A673 (cell line): ENCODE results near the gene PHF12. TPM values are rescaled to one million over a fixed set of nuclear protein-coding genes. Genes with fewer than 3 reads are reported as not detected.

Experiments used
- BruUV-seq: library from RNA; stranded (reverse); fragments of 400-500 nt; replicated peaks from 2 replicates; lab custom pipeline; 2021; lab: Mats Ljungman, UMichigan
- CTCF ChIA-PET: fragments of 300-600 bp; sonication (Branson Sonifier 250); formaldehyde crosslinking; loops from one replicate; lab custom pipeline; 2022; ENCODE audit warnings: antibody characterized with exemption; lab: Charles Lee
- POLR2A ChIA-PET: fragments of 300-600 bp; sonication (Branson Sonifier 250); formaldehyde crosslinking; loops from one replicate; lab custom pipeline; 2022; ENCODE audit warnings: antibody characterized with exemption; ENCODE audit not compliant: low non-redundant PET; lab: Charles Lee
- DNase-seq: peaks from one replicate; pipeline ENCODE4 v3.0.0-alpha.2; 2015; ENCODE audit warnings: low spot score
- H3K27ac ChIP-seq: fragments of 200-600 bp; sonication (generic); 2 replicates; pipeline ENCODE4 v1.5.1; 2016; ENCODE audit warnings: mixed run types, low read depth, mild to moderate bottlenecking, mixed read lengths, antibody characterized with exemption, low read length; ENCODE audit not compliant: poor library complexity, severe bottlenecking
- H3K27me3 ChIP-seq: fragments of 200-600 bp; sonication (generic); replicated peaks from 2 replicates; pipeline ENCODE4 v1.6.1; 2017; ENCODE audit warnings: mixed run types, low read depth, mild to moderate bottlenecking, mixed read lengths, antibody characterized with exemption, low read length; ENCODE audit not compliant: insufficient read depth, poor library complexity
- H3K36me3 ChIP-seq: fragments of 200-600 bp; sonication (generic); 2 replicates; pipeline ENCODE4 v1.6.1; 2016; ENCODE audit warnings: mixed run types, mild to moderate bottlenecking, mixed read lengths, antibody characterized with exemption, low read length; ENCODE audit not compliant: insufficient read depth, poor library complexity, severe bottlenecking
- H3K4me1 ChIP-seq: fragments of 200-600 bp; sonication (generic); 2 replicates; pipeline ENCODE4 v1.6.1; 2017; ENCODE audit warnings: mixed run types, mild to moderate bottlenecking, mixed read lengths, antibody characterized with exemption, low read length; ENCODE audit not compliant: insufficient read depth, poor library complexity, severe bottlenecking
- H3K4me3 ChIP-seq: fragments of 200-600 bp; sonication (generic); 2 replicates; pipeline ENCODE4 v1.5.1; 2016; ENCODE audit warnings: low read depth, mixed run types, mild to moderate bottlenecking, mixed read lengths, low read length; ENCODE audit not compliant: poor library complexity, severe bottlenecking
- H3K9me3 ChIP-seq: fragments of 200-600 bp; sonication (generic); 2 replicates; pipeline ENCODE4 v1.6.1; 2016; ENCODE audit warnings: mixed run types, low read depth, mild to moderate bottlenecking, mixed read lengths, antibody characterized with exemption, low read length; ENCODE audit not compliant: poor library complexity, severe bottlenecking
- EZH2 ChIP-seq: fragments of 200-600 bp; sonication (generic); IDR thresholded peaks from 2 replicates; pipeline ENCODE4 v1.6.1; 2017; ENCODE audit warnings: borderline replicate concordance, low read depth, mild to moderate bottlenecking, mixed read lengths, antibody characterized with exemption, low read length; ENCODE audit not compliant: poor library complexity, severe bottlenecking
- intact Hi-C: fragments of 100-400 bp; cut with micrococcal nuclease; formaldehyde crosslinking; loops from one replicate; pipeline ENCODE4 v1.10.0; 2022; ENCODE audit not compliant: unreplicated experiment
- total RNA-seq: library from RNA; stranded (reverse); gene quantifications from 2 replicates; pipeline ENCODE4 v1.2.3, GENCODE V29; 2021
- TF ChIP-seq, protein P1 (sequence below): fragments of 300-800, 200-600 bp; sonication (generic); conservative IDR thresholded peaks from 2 replicates; pipeline ENCODE4 v1.5.1; 2017; ENCODE audit warnings: low read depth, mild to moderate bottlenecking, antibody characterized with exemption, low read length, moderate library complexity, mixed read lengths

The PHF12 gene
- total RNA-seq, 1 experiment from 2014 or later = 63.3 TPM

DNA sequence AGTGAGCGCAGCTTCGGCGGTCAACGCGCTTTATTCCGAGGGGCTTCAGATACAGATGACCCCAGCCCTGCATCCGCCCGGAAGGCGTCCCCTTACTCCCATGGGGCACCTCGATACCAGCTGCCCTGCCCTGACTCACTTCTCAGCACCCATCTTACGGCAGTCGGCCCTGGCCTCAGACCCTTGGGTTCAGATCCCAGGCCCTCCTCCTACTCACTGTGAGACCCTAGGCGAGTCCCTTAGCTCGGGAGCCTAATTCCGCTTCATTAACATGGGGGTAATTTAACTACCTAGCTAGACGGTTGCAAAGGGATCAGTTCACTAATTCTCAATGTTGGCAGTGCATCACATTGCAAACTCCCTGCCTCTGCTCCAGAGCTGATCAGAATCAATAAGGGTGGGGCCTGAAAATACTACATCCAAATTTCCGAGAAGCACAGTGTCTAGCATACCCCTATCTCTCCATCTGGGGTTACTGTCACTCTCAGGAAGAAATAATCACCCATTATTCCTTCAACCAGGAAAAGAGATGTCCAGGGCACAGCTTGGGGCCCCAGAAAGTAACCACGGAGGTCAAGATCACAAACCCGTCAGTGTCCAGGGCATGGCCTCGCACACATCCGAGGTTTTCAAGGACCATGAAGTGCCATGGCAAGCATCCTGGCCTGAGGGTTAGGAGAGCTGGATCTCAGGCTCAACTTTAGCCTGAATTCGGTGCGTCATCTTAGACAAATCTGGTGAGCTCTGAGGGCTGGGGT lies 53.4 kb downstream of the PHF12 start:
- H3K27me3 ChIP-seq = no peaks in the 10 kb centered on the region
- peaks cover 7% of the 10 kb centered on the region for H3K36me3 ChIP-seq
- intact Hi-C loops = loop anchor here (5.0 kb wide), 2 partner anchors 46 to 171 kb away; partner anchors contain the start of genes NEK8 and TLCD1
- DNase-seq = peak; percentile 28
- ChIA-PET POLR2A (no interaction called here), CTCF (interaction anchor here (0.8 to 1.3 kb wide), 3 partner anchors 15 to 137 kb away, joined by 3 to 5 read pairs (median 3); no protein-coding TSS in a partner anchor)
- TF ChIP-seq, protein P1, sequence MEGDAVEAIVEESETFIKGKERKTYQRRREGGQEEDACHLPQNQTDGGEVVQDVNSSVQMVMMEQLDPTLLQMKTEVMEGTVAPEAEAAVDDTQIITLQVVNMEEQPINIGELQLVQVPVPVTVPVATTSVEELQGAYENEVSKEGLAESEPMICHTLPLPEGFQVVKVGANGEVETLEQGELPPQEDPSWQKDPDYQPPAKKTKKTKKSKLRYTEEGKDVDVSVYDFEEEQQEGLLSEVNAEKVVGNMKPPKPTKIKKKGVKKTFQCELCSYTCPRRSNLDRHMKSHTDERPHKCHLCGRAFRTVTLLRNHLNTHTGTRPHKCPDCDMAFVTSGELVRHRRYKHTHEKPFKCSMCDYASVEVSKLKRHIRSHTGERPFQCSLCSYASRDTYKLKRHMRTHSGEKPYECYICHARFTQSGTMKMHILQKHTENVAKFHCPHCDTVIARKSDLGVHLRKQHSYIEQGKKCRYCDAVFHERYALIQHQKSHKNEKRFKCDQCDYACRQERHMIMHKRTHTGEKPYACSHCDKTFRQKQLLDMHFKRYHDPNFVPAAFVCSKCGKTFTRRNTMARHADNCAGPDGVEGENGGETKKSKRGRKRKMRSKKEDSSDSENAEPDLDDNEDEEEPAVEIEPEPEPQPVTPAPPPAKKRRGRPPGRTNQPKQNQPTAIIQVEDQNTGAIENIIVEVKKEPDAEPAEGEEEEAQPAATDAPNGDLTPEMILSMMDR = no peak
- peak overlapping the region; percentile 85 for H3K4me3 ChIP-seq
- no peaks in the 10 kb centered on the region for H3K9me3 ChIP-seq
- H3K27ac ChIP-seq = peak overlapping the region; percentile 92
- peaks cover 43% of the 10 kb centered on the region for H3K4me1 ChIP-seq
- BruUV-seq = no TSS peak

DNA sequence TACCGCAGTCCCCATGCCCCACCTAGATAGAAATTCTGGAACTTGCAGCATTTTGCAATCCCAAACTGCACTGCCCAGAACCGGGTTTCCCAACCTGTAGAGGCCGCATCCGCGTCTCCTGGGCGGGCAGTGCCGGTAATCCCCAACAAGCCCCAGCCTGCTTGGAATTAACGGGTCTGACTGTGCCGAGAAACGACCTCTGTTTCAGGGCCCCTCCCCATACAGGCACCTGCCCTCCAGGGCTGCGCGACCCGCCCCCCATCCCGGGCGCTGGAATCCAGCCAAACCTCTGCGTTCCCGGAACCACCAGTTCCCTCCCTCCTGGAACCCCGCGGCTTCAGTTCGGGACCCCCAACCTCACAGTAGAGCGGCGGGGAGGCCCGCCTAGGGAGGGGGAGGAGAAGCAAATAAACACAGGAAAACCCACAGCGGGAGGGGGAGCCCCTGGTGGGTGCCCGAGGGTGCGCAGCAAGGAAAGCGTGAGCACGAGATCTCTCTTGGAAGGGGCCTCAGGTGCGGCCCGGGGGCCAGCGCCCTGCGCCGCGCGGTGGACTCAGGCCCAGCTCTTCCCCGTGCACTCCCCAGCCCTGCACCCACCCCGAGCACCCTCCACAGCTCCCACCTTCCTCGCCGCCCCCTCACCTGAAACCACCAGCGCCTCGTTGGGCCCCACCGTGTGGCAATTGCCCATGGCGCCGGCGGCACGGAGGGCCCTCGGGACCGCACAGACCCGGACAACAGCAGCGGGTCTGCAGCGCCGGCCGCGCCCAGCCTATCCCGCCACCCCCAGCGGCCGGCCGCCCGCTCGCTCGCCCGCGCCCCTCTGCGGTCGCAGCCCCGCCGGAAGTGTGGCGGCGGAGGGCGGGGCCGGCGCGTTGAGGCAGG lies 54.2 kb downstream of the PHF12 start, which contains the start of gene FLOT2:
Gene FLOT2, minus strand, starts transcription at position 850 of the 885 bp plus-strand sequence. Its CDS starts 159 bp downstream, at position 691.
- no peaks in the 10 kb centered on the region for H3K9me3 ChIP-seq
- H3K36me3 ChIP-seq = peaks cover 7% of the 10 kb centered on the region
- H3K4me1 ChIP-seq = peaks cover 46% of the 10 kb centered on the region
- POLR2A ChIA-PET = interaction anchor here (0.5 kb wide), 1 partner anchor 44 kb away, joined by 8 read pairs; no protein-coding TSS in a partner anchor
- DNase-seq = peak; percentile 75
- peak within 1 kb of the TSS; percentile 92 for H3K27ac ChIP-seq
- H3K27me3 ChIP-seq = no peaks in the 10 kb centered on the region
- intact Hi-C loops = loop anchor here (5.0 kb wide), 2 partner anchors 45 to 170 kb away; partner anchors contain the start of genes NEK8 and TLCD1
- BruUV-seq = no TSS peak
- CTCF ChIA-PET = interaction anchor here (0.9 to 1.3 kb wide), 3 partner anchors 133 to 170 kb away, joined by 3 to 5 read pairs (median 3); no protein-coding TSS in a partner anchor
- H3K4me3 ChIP-seq = peak within 1 kb of the TSS; percentile 85
- TF ChIP-seq EZH2 = no peak
- TF ChIP-seq, protein P1 = peak; percentile 25; the same call in 1 of the 2 replicates

DNA sequence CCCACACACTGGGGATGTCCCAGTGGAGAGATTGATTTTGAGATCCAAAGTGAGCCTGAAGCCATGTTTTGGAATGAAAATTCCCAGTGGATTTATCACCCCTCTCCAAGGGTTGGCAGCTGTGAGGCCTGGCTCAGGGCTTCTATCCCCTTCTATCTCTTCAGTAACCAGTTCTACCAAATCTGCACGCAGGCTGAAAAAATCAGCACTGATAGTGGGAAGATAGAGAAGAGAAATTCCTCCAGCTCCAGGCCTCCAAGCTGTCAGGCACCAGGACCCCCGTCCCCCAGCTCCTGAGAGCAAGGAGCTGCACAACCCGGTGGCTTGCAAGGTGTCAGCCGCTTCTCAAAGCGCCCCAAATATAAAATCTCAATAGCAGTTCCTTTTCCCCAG lies 54.8 kb downstream of the PHF12 start:
- CTCF ChIA-PET = interaction anchor here (0.8 to 1.2 kb wide), 2 partner anchors 47 to 170 kb away, joined by 3 read pairs; no protein-coding TSS in a partner anchor
- peak; percentile 39 for DNase-seq

More for the DNA sequence above, 54.8 kb downstream of the PHF12 start:
- no peaks in the 10 kb centered on the region for H3K9me3 ChIP-seq
- no TSS peak for BruUV-seq
- peak overlapping the region; percentile 92 for H3K27ac ChIP-seq
- H3K4me1 ChIP-seq = peaks cover 40% of the 10 kb centered on the region
- POLR2A ChIA-PET = no interaction called here
- TF ChIP-seq, protein P1 = no peak
- TF ChIP-seq EZH2 = no peak
- H3K36me3 ChIP-seq = peaks cover 7% of the 10 kb centered on the region
- no peaks in the 10 kb centered on the region for H3K27me3 ChIP-seq
- intact Hi-C loops = loop anchor here (5.0 kb wide), 2 partner anchors 44 to 169 kb away; partner anchors contain the start of genes NEK8 and TLCD1
- peak overlapping the region; percentile 85 for H3K4me3 ChIP-seq
